Nephron (organoid): Measurements from ENCODE around the gene SST.
"Not testable (repeated sequence)": the region's sequence is repeated elsewhere in the genome, so short reads cannot be mapped to it uniquely, and the experiment has no call there.

ENCODE experiments used
- H3K27ac Mint-ChIP-seq, 3 experiments: 2 replicates each; pipeline ENCODE4 v1.8.0; 2020; ENCODE audit warnings: mixed read lengths in 3 of 3, mild to moderate bottlenecking in 2 of 3, moderate library complexity in 1 of 3
- H3K27me3 Mint-ChIP-seq: 2 replicates; pipeline ENCODE4 v1.8.0; 2021; ENCODE audit warnings: low read depth, mild to moderate bottlenecking, moderate library complexity, mixed read lengths
- H3K36me3 Mint-ChIP-seq: 2 replicates; pipeline ENCODE4 v1.8.0; 2020; ENCODE audit warnings: low read depth, mixed read lengths
- H3K4me1 Mint-ChIP-seq: 2 replicates; pipeline ENCODE4 v1.8.0; 2020; ENCODE audit warnings: mixed read lengths
- H3K4me3 Mint-ChIP-seq, 3 experiments: 2 replicates each; pipeline ENCODE4 v1.8.0; 2020; ENCODE audit warnings: mild to moderate bottlenecking in 3 of 3, mixed read lengths in 3 of 3, moderate library complexity in 2 of 3
- H3K9me3 Mint-ChIP-seq: 2 replicates; pipeline ENCODE4 v1.8.0; 2020; ENCODE audit warnings: mixed read lengths
- TF ChIP-seq, protein P1 (sequence below), 3 experiments: fragments of 200-600 bp; sonication (generic); IDR thresholded peaks; one replicate each; pipeline ENCODE4 v1.5.0; 2021; ENCODE audit warnings: antibody characterized with exemption in 3 of 3; ENCODE audit not compliant: unreplicated experiment in 3 of 3

The SST gene

DNA sequence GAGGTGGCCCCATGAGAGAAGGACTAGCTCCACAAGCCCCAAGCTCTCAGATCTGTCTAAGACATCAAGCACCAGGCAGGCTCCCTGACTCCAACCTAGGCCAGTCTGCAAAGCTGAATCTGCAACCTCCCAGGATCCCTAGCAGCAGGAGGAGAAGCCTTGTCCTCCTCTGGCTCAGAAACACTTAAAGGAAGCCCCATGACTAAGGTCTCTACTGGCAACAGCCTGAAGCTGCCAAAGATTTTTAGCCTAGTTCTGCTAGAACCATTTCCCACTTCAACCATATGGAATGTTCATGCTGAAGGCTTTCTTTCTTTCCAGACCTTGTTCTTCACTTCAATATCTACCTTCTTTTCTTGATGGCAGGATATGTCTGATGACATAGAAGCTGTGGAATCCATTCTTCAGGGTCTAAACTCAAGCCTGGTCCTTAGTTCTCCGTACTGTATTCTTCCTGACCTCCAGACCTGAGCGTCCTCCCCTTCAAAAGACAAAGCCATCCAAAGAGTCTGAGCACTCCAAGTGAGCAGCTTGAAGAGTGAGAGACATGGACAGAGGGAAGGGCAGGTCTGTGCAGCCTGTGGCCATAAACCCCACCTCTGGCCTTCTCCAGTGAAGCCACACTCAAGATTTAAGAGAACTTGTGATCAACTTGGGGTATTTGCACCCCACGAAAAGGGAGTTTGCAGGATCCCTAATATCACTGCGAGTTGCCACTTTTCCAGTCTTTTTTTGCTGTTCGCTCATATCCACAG is 23.1 kb downstream of the SST start:
- no peak overlapping the region for H3K27ac Mint-ChIP-seq
- H3K4me3 Mint-ChIP-seq = no peak overlapping the region
- TF ChIP-seq, protein P1, sequence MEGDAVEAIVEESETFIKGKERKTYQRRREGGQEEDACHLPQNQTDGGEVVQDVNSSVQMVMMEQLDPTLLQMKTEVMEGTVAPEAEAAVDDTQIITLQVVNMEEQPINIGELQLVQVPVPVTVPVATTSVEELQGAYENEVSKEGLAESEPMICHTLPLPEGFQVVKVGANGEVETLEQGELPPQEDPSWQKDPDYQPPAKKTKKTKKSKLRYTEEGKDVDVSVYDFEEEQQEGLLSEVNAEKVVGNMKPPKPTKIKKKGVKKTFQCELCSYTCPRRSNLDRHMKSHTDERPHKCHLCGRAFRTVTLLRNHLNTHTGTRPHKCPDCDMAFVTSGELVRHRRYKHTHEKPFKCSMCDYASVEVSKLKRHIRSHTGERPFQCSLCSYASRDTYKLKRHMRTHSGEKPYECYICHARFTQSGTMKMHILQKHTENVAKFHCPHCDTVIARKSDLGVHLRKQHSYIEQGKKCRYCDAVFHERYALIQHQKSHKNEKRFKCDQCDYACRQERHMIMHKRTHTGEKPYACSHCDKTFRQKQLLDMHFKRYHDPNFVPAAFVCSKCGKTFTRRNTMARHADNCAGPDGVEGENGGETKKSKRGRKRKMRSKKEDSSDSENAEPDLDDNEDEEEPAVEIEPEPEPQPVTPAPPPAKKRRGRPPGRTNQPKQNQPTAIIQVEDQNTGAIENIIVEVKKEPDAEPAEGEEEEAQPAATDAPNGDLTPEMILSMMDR (IDR thresholded peaks at IDR 0.05; ENCODE audit: unreplicated experiment in 3 of 3) = no peak
- H3K36me3 Mint-ChIP-seq = no peaks in the 10 kb centered on the region
- no peaks in the 10 kb centered on the region for H3K4me1 Mint-ChIP-seq
- peaks cover 5% of the 10 kb centered on the region for H3K9me3 Mint-ChIP-seq
- H3K27me3 Mint-ChIP-seq = peaks cover 30% of the 10 kb centered on the region

DNA sequence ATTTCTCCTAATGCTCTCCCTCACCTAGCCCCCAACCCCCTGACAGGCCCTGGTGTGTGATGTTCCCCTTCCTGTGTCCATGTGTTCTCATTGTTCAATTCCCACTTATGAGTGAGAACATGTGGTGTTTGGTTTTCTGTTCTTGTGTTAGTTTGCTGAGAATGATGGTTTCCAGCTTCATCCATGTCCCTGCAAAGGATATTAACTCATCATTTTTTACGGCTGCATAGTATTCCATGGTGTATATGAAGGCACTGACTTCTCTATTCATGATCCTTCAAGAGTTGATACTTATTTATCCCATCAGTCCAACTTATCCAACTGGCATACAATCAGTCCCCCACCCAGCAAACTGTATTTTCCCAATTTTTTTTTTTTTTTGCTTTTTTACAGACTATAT is 24.8 kb downstream of the SST start:
- H3K9me3 Mint-ChIP-seq, H3K4me3 Mint-ChIP-seq, H3K36me3 Mint-ChIP-seq, H3K27ac Mint-ChIP-seq, H3K4me1 Mint-ChIP-seq: not testable (repeated sequence)
- peaks cover 25% of the 10 kb centered on the region for H3K27me3 Mint-ChIP-seq

DNA sequence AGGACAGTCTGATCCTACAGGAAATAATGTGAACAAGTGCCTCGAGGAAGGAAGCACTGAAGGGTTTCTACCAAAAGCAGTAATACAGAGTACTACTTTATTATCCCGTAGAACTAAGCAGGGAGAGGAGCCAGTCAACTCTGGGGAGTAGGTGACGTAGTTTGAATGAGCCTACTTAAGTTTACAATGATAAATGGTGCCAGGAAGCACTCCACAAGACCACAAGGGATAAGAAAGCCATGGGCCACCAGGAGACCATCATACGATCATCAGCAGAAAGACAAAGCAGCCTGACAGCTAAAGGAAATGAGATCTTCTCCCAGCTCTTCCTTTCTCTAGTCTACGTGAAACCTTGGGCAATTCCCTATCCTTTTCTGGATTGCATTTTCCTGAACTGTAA is 27.3 kb downstream of the SST start:
- peaks cover 12% of the 10 kb centered on the region for H3K27me3 Mint-ChIP-seq
- no peak overlapping the region for H3K4me3 Mint-ChIP-seq
- no peaks in the 10 kb centered on the region for H3K36me3 Mint-ChIP-seq
- H3K9me3 Mint-ChIP-seq = no peaks in the 10 kb centered on the region
- no peak overlapping the region for H3K27ac Mint-ChIP-seq
- TF ChIP-seq, protein P1 (IDR thresholded peaks at IDR 0.05; ENCODE audit: unreplicated experiment in 3 of 3) = no peak
- H3K4me1 Mint-ChIP-seq = no peaks in the 10 kb centered on the region

DNA sequence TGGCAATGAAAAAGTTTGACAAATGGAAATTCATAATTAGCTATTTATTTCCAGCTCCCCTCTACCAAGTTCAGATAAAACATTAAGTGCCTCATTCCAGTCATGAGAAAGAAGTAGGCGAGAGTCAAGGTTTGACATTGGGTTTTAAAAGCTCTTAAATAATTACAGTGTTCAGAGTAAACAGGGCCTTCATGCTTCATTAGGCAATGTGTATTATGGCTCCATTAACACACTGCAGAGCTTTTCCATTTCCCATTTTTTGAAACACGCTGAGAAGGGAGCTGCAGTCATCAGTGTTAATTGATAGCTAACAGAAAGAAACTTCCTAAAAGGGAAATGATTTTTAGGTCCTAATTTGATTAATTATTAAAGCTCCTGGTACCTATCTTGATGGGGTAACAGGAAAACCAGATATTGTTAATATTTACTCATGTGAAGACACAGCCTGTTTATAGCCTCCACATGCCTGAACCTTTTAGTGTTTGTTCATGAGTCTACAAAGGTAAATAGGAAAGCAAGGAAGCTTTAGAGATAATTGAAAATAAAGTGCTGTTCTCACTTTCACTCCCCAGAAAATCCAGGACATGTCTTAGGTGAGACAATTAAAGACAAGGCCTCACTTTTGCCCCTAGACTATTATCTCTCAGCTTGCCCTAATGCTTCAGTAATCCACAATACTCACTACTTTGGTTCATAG is 28.7 kb downstream of the SST start:
- Mint-ChIP-seq H3K27me3 (peaks cover 5% of the 10 kb centered on the region), H3K36me3 (no peaks in the 10 kb centered on the region), H3K9me3 (peaks cover 2% of the 10 kb centered on the region), H3K27ac (no peak overlapping the region), H3K4me3 (no peak overlapping the region), H3K4me1 (no peaks in the 10 kb centered on the region)
- TF ChIP-seq, protein P1 (IDR thresholded peaks at IDR 0.05; ENCODE audit: unreplicated experiment in 3 of 3) = no peak

DNA sequence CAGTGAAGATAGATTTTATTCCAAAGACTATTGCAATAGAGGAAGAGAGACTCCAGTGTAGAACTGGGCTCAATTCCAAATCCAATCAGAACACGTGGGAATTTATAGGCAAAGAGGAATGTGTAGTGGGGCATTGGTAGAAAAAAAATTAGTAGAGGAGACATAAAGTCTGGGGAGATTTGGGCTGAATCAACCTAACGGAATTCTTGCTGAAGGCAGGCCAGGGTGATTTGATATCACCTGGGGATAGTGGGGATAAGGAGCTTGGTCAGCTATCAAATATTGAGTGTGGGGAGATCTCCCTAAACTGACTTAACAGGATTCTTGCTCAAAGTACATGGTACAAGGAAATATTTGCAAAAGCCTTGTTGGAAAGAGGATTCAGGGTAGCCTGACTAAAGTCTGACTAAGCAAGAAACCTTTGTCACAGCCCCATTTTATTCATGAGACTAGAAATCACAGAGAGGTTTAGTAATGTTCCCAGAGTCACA is 29.6 kb downstream of the SST start:
- TF ChIP-seq, protein P1 (IDR thresholded peaks at IDR 0.05; ENCODE audit: unreplicated experiment in 3 of 3) = no peak
- H3K27ac Mint-ChIP-seq = no peak overlapping the region
- H3K27me3 Mint-ChIP-seq = peaks cover 5% of the 10 kb centered on the region
- peaks cover 3% of the 10 kb centered on the region for H3K9me3 Mint-ChIP-seq
- no peaks in the 10 kb centered on the region for H3K4me1 Mint-ChIP-seq
- no peaks in the 10 kb centered on the region for H3K36me3 Mint-ChIP-seq
- no peak overlapping the region for H3K4me3 Mint-ChIP-seq

DNA sequence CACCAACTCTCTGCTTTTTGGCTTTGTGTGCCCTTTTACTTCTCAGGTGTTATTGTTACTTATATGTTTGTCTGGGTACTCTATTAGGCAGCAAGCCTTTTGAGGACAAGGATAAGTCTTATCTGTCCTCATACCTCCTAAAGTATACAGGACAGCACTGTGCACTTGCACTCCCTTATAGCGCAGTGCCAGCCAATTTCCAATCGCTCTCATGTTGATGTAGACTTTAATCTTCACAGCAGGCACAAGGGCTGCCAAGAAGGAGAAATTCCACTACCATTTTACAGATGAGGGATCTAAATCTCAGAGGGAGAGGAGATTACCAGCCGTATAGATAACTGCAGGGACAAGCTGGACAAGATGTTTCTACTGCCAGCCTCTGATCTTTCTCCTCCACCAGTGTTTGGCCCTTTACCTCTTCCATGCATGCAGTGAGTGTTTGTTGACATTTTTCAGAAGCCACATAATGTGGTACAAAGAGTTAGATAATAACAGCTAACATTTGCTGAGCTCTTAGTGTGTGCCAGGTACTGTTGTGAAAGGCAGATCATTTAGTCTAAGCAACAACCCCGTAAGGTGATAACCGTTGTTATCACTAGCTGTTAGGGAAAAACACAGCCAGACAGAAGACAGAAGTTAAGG is 30.1 kb downstream of the SST start:
- Mint-ChIP-seq H3K27me3 (peaks cover 5% of the 10 kb centered on the region), H3K4me3 (no peak overlapping the region), H3K9me3 (peaks cover 5% of the 10 kb centered on the region), H3K27ac (no peak overlapping the region), H3K36me3 (no peaks in the 10 kb centered on the region), H3K4me1 (no peaks in the 10 kb centered on the region)
- TF ChIP-seq, protein P1 (IDR thresholded peaks at IDR 0.05; ENCODE audit: unreplicated experiment in 3 of 3) = no peak
